Tibial nerve (tissue), 4 donors: ENCODE data around the gene CD151. TPM values are rescaled to one million over a fixed set of nuclear protein-coding genes. Genes with fewer than 3 reads are reported as not detected.
A peak's percentile ranks its signal among the peaks of the same experiment; 100 is the strongest.

Experiments
- DNase-seq, 2 donors: peaks; one replicate each; pipeline ENCODE4 v3.0.0-alpha.2; 2019; ENCODE audit warnings: low spot score in 2 of 2
- H3K27ac ChIP-seq, 4 donors: fragments of 200-600 bp; sonication (generic) in 3 of 4; one replicate each; pipeline ENCODE4 v1.5.1; 2017 to 2019; ENCODE audit warnings: mild to moderate bottlenecking in 1 of 4
- H3K27me3 ChIP-seq, 2 donors: fragments of 200-600 bp; sonication (generic) in 1 of 2; one replicate each; pipeline versions ENCODE4 v1.5.1 to v1.6.0; 2017 to 2019
- H3K36me3 ChIP-seq, 3 donors: fragments of 200-600 bp; sonication (generic); one replicate each; pipeline ENCODE4 v1.5.1; 2018 to 2019
- H3K4me1 ChIP-seq, 4 donors: fragments of 200-600 bp; sonication (generic) in 3 of 4; one replicate each; pipeline ENCODE4 v1.5.1; 2017 to 2019
- H3K4me3 ChIP-seq, 4 donors: fragments of 200-600 bp; sonication (generic) in 3 of 4; one replicate each; pipeline ENCODE4 v1.5.1; 2017 to 2019; ENCODE audit warnings: mild to moderate bottlenecking in 1 of 4, moderate library complexity in 1 of 4
- H3K9me3 ChIP-seq, 4 donors: fragments of 200-600 bp; sonication (generic) in 3 of 4; one replicate each; pipeline ENCODE4 v1.5.1; 2017 to 2019
- CTCF ChIP-seq, 5 experiments: fragments of 200-600 bp in 3 of 5; fragments of 450-650 bp in 2 of 5; sonication (generic) in 3 of 5; IDR thresholded peaks; one replicate each; pipeline ENCODE4 v1.5.1; 2016 to 2019; ENCODE audit warnings: antibody characterized with exemption in 5 of 5, mild to moderate bottlenecking in 3 of 5, moderate library complexity in 2 of 5
- EP300 ChIP-seq, 2 donors: sonication (generic); formaldehyde crosslinking; IDR thresholded peaks; one replicate each; pipeline ENCODE4 v1.6.1; 2017; ENCODE audit warnings: antibody characterized with exemption in 2 of 2, mild to moderate bottlenecking in 1 of 2
- POLR2A ChIP-seq, 2 donors: fragments of 450-650 bp; IDR thresholded peaks; one replicate each; pipeline ENCODE4 v1.6.1; 2017; ENCODE audit warnings: antibody characterized with exemption in 2 of 2, mild to moderate bottlenecking in 2 of 2, moderate library complexity in 2 of 2
- WGBS, 2 donors: methylation state at CpG; one replicate each; pipeline ENCODE4 v1.1.5; 2018; 5-methylcytosine and 5-hydroxymethylcytosine counted together
- total RNA-seq, 4 donors: library from RNA; depleted of rRNA; stranded (reverse); fragments of >200 nt; gene quantifications; one replicate each; pipeline ENCODE4 v1.1.0, GENCODE V29; 2016

The CD151 gene
- total RNA-seq, 4 donors from 2014 or later: 264 to 309 (median 281) TPM

- H3K36me3 ChIP-seq: peaks cover 0 to 31% (median 0%) of the 10 kb centered on the region in 3 donors
- no peak for DNase-seq
- peaks cover 0 to 15% of the 10 kb centered on the region in 2 donors for H3K27me3 ChIP-seq
- no peak for TF ChIP-seq POLR2A (IDR thresholded peaks at IDR 0.05)
- TF ChIP-seq CTCF (IDR thresholded peaks at IDR 0.05): no peak
- TF ChIP-seq EP300 (IDR thresholded peaks at IDR 0.05): no peak
- peak overlapping the region in 1 of 4 donors; percentile 31 for H3K27ac ChIP-seq
- peak overlapping the region in 1 of 4 donors; percentile 54 for H3K4me3 ChIP-seq
- no peaks in the 10 kb centered on the region for H3K9me3 ChIP-seq
- peaks cover 0 to 97% (median 34%) of the 10 kb centered on the region in 4 donors for H3K4me1 ChIP-seq
- WGBS, 2 donors: 47 to 70% methylated on average over 13 to 21 of the region's 28 CpGs
Measured at GRCh38 chr11:850775-851763, 18.3 kb downstream of the CD151 start.

GRCh38 chr11:852762-853161, 20.0 kb downstream of the CD151 start:
- Histone ChIP-seq H3K36me3 (peaks cover 0 to 23% (median 0%) of the 10 kb centered on the region in 3 donors), H3K9me3 (no peaks in the 10 kb centered on the region), H3K27me3 (peaks cover 0 to 15% of the 10 kb centered on the region in 2 donors), H3K27ac (peak overlapping the region in 1 of 4 donors; percentile 57), H3K4me3 (no peak overlapping the region), H3K4me1 (peaks cover 0 to 94% (median 27%) of the 10 kb centered on the region in 4 donors)
- WGBS, 2 donors: 68 to 70% methylated on average over 7 to 12 of the region's 15 CpGs
- no peak for DNase-seq
- TF ChIP-seq CTCF (IDR thresholded peaks at IDR 0.05): no peak
- no peak for TF ChIP-seq EP300 (IDR thresholded peaks at IDR 0.05)
- no peak for TF ChIP-seq POLR2A (IDR thresholded peaks at IDR 0.05)

- WGBS, 2 donors: 91% methylated on average over 7 to 21 of the region's 27 CpGs
- no peak for DNase-seq
- Histone ChIP-seq H3K9me3 (no peaks in the 10 kb centered on the region), H3K4me3 (no peak overlapping the region), H3K27ac (peak overlapping the region in 1 of 4 donors; percentile 51), H3K36me3 (peaks cover 0 to 23% (median 0%) of the 10 kb centered on the region in 3 donors), H3K4me1 (peaks cover 0 to 94% (median 17%) of the 10 kb centered on the region in 4 donors), H3K27me3 (peaks cover 0 to 5% of the 10 kb centered on the region in 2 donors)
- no peak for TF ChIP-seq POLR2A (IDR thresholded peaks at IDR 0.05)
- TF ChIP-seq EP300 (IDR thresholded peaks at IDR 0.05): no peak
- no peak for TF ChIP-seq CTCF (IDR thresholded peaks at IDR 0.05)
Measured at GRCh38 chr11:853682-854448, 21.1 kb downstream of the CD151 start.

- TF ChIP-seq POLR2A (IDR thresholded peaks at IDR 0.05) (no peak), EP300 (IDR thresholded peaks at IDR 0.05) (no peak), CTCF (IDR thresholded peaks at IDR 0.05) (no peak)
- Histone ChIP-seq H3K4me3 (no peak overlapping the region), H3K27me3 (no peaks in the 10 kb centered on the region), H3K36me3 (peaks cover 0 to 23% (median 0%) of the 10 kb centered on the region in 3 donors), H3K4me1 (peaks cover 0 to 96% (median 15%) of the 10 kb centered on the region in 4 donors), H3K9me3 (no peaks in the 10 kb centered on the region), H3K27ac (peak overlapping the region in 2 of 4 donors; percentile 51 to 55)
- 61 to 71% methylated on average over 12 to 20 of the region's 20 CpGs for WGBS, 2 donors
- DNase-seq: no peak
Measured at GRCh38 chr11:854601-855329, 22.0 kb downstream of the CD151 start.
